ENCODE measurements around the gene HOXA10.

- no peak for TF ChIP-seq CTCF (IDR thresholded peaks at IDR 0.05; ENCODE audit: low read depth, low read length, missing input control)
- no peak for TF ChIP-seq RAD21 (IDR thresholded peaks at IDR 0.05)
- TF ChIP-seq HNF4A (conservative IDR thresholded peaks at IDR 0.05) = no peak
Measured at GRCh38 chr7:27176524-27176845, 2.4 kb upstream of the HOXA10 start.
